AG09309 (cell line): ENCODE measurements around the gene IGSF3.
"Not testable (repeated sequence)": the region's sequence is repeated elsewhere in the genome, so short reads cannot be mapped to it uniquely, and the experiment has no call there.

Source experiments
- DNase-seq: peaks from one replicate; pipeline ENCODE4 v3.0.0-alpha.2; 2010; ENCODE audit warnings: low read depth
- H3K4me3 ChIP-seq: 2 replicates; pipeline ENCODE4 v1.5.1; 2011; ENCODE audit warnings: mild to moderate bottlenecking, low read depth, low read length, moderate library complexity; ENCODE audit not compliant: control insufficient read depth
- CTCF ChIP-seq: IDR thresholded peaks from 2 replicates; pipeline ENCODE4 v1.5.1; 2011; ENCODE audit warnings: mild to moderate bottlenecking, low read depth, low read length, inconsistent platforms; ENCODE audit not compliant: insufficient read depth, control insufficient read depth; ENCODE audit errors: missing control alignments

Gene IGSF3

GRCh38 chr1:116568662-116569380, 98.7 kb downstream of the IGSF3 start:
- TF ChIP-seq CTCF: no peak

GRCh38 chr1:116567790-116568661, 99.5 kb downstream of the IGSF3 start:
- DNase-seq: no peak
- no peak for TF ChIP-seq CTCF
- no peak overlapping the region for H3K4me3 ChIP-seq

More at GRCh38 chr1:116568662-116569380, 98.7 kb downstream of the IGSF3 start:
- no peak overlapping the region for H3K4me3 ChIP-seq
- no peak for DNase-seq

GRCh38 chr1:116565222-116565621, 102.3 kb downstream of the IGSF3 start:
- DNase-seq: no peak
- TF ChIP-seq CTCF: no peak
- no peak overlapping the region for H3K4me3 ChIP-seq

DNA sequence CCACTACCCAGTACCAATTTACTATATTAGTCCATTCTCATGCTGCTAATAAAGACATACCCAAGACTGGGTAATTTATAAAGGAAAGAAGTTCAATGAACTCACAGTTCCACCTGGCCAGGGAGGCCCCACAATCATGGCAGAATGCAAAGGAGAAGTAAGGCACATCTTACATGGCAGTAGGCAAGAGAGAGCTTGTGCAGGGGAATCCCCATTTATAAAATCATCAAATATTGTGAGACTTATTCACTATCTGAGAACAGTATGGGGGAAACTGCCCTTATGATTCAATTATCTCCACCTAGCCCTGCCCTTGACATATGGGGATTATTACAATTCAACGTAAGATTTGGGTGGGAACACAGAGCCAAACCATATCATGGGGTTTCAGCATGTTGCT, 103.1 kb downstream of the IGSF3 start:
- no peak for DNase-seq
- no peak for TF ChIP-seq CTCF

GRCh38 chr1:116562465-116562864, 105.1 kb downstream of the IGSF3 start:
- not testable (repeated sequence) for H3K4me3 ChIP-seq, DNase-seq

More for the DNA sequence above, 103.1 kb downstream of the IGSF3 start:
- H3K4me3 ChIP-seq: no peak overlapping the region

GRCh38 chr1:116561563-116561962, 106.0 kb downstream of the IGSF3 start:
- no peak for DNase-seq
- TF ChIP-seq CTCF: no peak
- no peak overlapping the region for H3K4me3 ChIP-seq

DNA sequence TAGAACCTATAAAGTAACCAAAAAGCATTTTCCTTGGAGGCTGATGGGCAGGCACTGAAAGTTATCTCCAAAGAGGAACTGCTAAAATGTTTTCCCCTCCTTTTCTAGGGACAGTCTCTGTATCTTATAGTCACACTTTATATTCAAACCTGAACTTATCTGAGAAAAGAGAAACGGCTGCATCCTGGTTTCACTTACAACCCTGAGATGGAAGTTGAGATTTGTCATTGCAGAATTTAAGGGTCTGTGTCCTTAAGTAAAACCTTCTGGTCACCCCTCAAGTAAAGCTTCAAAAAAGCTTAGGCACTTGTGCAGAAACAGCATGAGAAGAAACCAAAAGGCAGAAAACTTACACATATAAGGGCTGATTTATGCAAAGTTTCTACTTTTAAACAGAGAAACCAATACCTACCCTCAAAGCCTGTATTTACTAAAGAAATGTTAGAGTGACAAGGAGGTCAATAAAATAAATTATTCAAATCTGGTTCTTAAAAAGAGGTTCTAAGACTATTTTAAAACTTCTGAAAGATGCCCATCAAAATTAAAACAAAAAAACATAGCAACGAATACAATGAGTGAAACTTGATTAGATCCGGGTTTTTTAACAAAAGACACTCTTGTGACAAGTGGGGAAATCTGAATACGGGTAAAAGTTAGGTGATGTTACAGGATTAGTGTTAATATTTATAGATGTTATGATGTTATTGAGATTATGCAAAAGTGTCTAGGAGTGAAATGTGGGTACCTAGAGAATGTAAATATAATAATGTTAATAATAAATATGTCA, 106.6 kb downstream of the IGSF3 start:
- H3K4me3 ChIP-seq: no peak overlapping the region
- TF ChIP-seq CTCF: no peak
- no peak for DNase-seq
